ENCODE measurements around the gene CCL23.
"Not testable (repeated sequence)": the region's sequence is repeated elsewhere in the genome, so short reads cannot be mapped to it uniquely, and the experiment has no call there.

Gene CCL23

GRCh38 chr17:36002631-36003030, 15.1 kb downstream of the CCL23 start:
- DNase-seq (ENCODE audit: low read depth) = no peak

- no peak for DNase-seq (ENCODE audit: low read depth)
Observed at GRCh38 chr17:36001862-36002603, 15.7 kb downstream of the CCL23 start.

GRCh38 chr17:36001110-36001771, 16.5 kb downstream of the CCL23 start, which contains the start of gene CCL15:
Gene CCL15 (minus strand): TSS chr17:36001553. CDS start chr17:36001492, 61 bp downstream.
- DNase-seq (ENCODE audit: low read depth) = no peak

GRCh38 chr17:36000732-36001109, 17.1 kb downstream of the CCL23 start:
- DNase-seq (ENCODE audit: low read depth) = no peak

- no peak for DNase-seq (ENCODE audit: low read depth)
Observed at GRCh38 chr17:35998756-35999155, 19.0 kb downstream of the CCL23 start.

- DNase-seq (ENCODE audit: low read depth) = no peak
Observed at GRCh38 chr17:35998018-35998545, 19.7 kb downstream of the CCL23 start.

- not testable (repeated sequence) for DNase-seq (ENCODE audit: low read depth)
Observed at GRCh38 chr17:35995346-35995745, 22.4 kb downstream of the CCL23 start.

- no peak for DNase-seq (ENCODE audit: low read depth)
Observed at GRCh38 chr17:35991075-35991474, 26.7 kb downstream of the CCL23 start.

- DNase-seq (ENCODE audit: low read depth) = no peak
Observed at GRCh38 chr17:35988164-35988563, 29.6 kb downstream of the CCL23 start.

- DNase-seq (ENCODE audit: low read depth) = no peak
Observed at GRCh38 chr17:35986643-35987042, 31.1 kb downstream of the CCL23 start, which contains the start of gene CCL14. Gene CCL14 (minus strand): TSS chr17:35986729. CDS start chr17:35986649, 80 bp downstream.

- DNase-seq (ENCODE audit: low read depth) = no peak
Observed at GRCh38 chr17:35984140-35984539, 33.6 kb downstream of the CCL23 start.

- DNase-seq (ENCODE audit: low read depth) = no peak
Observed at GRCh38 chr17:35982409-35983191, 35.2 kb downstream of the CCL23 start.

GRCh38 chr17:35981908-35982330, 35.9 kb downstream of the CCL23 start:
- no peak for DNase-seq (ENCODE audit: low read depth)

- no peak for DNase-seq (ENCODE audit: low read depth)
Observed at GRCh38 chr17:35981246-35981645, 36.5 kb downstream of the CCL23 start, which contains the start of gene CCL16. Gene CCL16 (minus strand): TSS chr17:35981497. CDS start chr17:35981420, 77 bp downstream.

- DNase-seq (ENCODE audit: low read depth) = no peak
Observed at GRCh38 chr17:35978346-35978745, 39.4 kb downstream of the CCL23 start.

- no peak for DNase-seq (ENCODE audit: low read depth)
Observed at GRCh38 chr17:35977509-35977908, 40.3 kb downstream of the CCL23 start.

GRCh38 chr17:35973333-35974260, 44.2 kb downstream of the CCL23 start:
- DNase-seq (ENCODE audit: low read depth) = no peak

GRCh38 chr17:35972945-35973332, 44.8 kb downstream of the CCL23 start:
- DNase-seq (ENCODE audit: low read depth) = no peak

- DNase-seq (ENCODE audit: low read depth) = no peak
Observed at GRCh38 chr17:35972535-35972934, 45.2 kb downstream of the CCL23 start.

GRCh38 chr17:35972066-35972465, 45.7 kb downstream of the CCL23 start:
- no peak for DNase-seq (ENCODE audit: low read depth)
